BLaER1 treated with 17β-estradiol and CSF1 and Interleukin-3, amounts not matched to agents 10 nM and 100 nM (cell line): Measurements from ENCODE around the gene RFTN1.

Source experiments
- H3K27ac ChIP-seq, 11 experiments: shearing (Covaris generic); formaldehyde crosslinking; 2 replicates each; pipeline ENCODE4 v1.8.1; 2022
- H3K27me3 ChIP-seq, 11 experiments: shearing (Covaris generic); formaldehyde crosslinking; 2 replicates each; pipeline ENCODE4 v1.8.1; 2022
- H3K36me3 ChIP-seq, 11 experiments: shearing (Covaris generic); formaldehyde crosslinking; 2 replicates each; pipeline ENCODE4 v1.8.1; 2022
- H3K4me1 ChIP-seq, 10 experiments: shearing (Covaris generic); formaldehyde crosslinking; 2 replicates each; pipeline ENCODE4 v1.8.1; 2022
- H3K4me2 ChIP-seq, 11 experiments: shearing (Covaris generic); formaldehyde crosslinking; 2 replicates each; pipeline ENCODE4 v1.8.1; 2022
- H3K4me3 ChIP-seq, 10 experiments: shearing (Covaris generic); formaldehyde crosslinking; 2 replicates each; pipeline ENCODE4 v1.8.1; 2022
- H3K9ac ChIP-seq, 11 experiments: shearing (Covaris generic); formaldehyde crosslinking; 2 replicates each; pipeline ENCODE4 v1.8.1; 2022
- H3K9me3 ChIP-seq, 11 experiments: shearing (Covaris generic); formaldehyde crosslinking; replicated peaks in 1 of 11; 2 replicates each; pipeline ENCODE4 v1.8.1; 2022
- H4K20me1 ChIP-seq, 11 experiments: shearing (Covaris generic); formaldehyde crosslinking; 2 replicates each; pipeline ENCODE4 v1.8.1; 2022
- Cebpa-rat ChIP-seq, 11 experiments: shearing (Covaris generic); IDR thresholded peaks; 2 replicates each; pipeline ENCODE4 v1.8.1; 2022

The RFTN1 gene

GRCh38 chr3:16419640-16420241 is 93.8 kb downstream of the RFTN1 start:
- Histone ChIP-seq H3K9ac (peak overlapping the region in 1 of 11 experiments; percentile 37; a peak in 2 of 22 replicates), H3K9me3 (0 out of 22 replicates have a peak, but pooled peaks cover 0 to 2% (median 0%) of the 10 kb centered on the region in 11 experiments), H3K4me2 (peak overlapping the region; percentile 42 to 88 (median 73)), H3K4me1 (peaks cover 25 to 48% (median 42%) of the 10 kb centered on the region in 10 experiments), H3K27ac (no peak overlapping the region), H3K4me3 (no peak overlapping the region), H3K36me3 (peaks cover 11 to 37% (median 22%) of the 10 kb centered on the region in 11 experiments; a peak in 15 of 22 replicates), H4K20me1 (peaks cover 10 to 90% (median 51%) of the 10 kb centered on the region in 11 experiments; a peak in 20 of 22 replicates), H3K27me3 (no peaks in the 10 kb centered on the region)
- no peak for TF ChIP-seq Cebpa-rat (IDR thresholded peaks at IDR 0.05)

- H3K4me1 ChIP-seq, result peaks cover 27 to 61% (median 46%) of the 10 kb centered on the region in 10 experiments
- H3K4me3 ChIP-seq, result no peak overlapping the region
- no peak for TF ChIP-seq Cebpa-rat (IDR thresholded peaks at IDR 0.05)
- H4K20me1 ChIP-seq, result peaks cover 10 to 93% (median 53%) of the 10 kb centered on the region in 11 experiments; a peak in 20 of 22 replicates
- no peak overlapping the region for H3K27ac ChIP-seq
- no peak overlapping the region for H3K9ac ChIP-seq
- H3K4me2 ChIP-seq, result peak overlapping the region in 4 of 11 experiments; percentile 73 to 84 (median 78); a peak in 5 of 22 replicates
- H3K36me3 ChIP-seq, result peaks cover 5 to 34% (median 21%) of the 10 kb centered on the region in 11 experiments; a peak in 17 of 22 replicates
- no peaks in the 10 kb centered on the region for H3K27me3 ChIP-seq
- H3K9me3 ChIP-seq, result 0 out of 22 replicates have a peak, but pooled peaks cover 0 to 4% (median 0%) of the 10 kb centered on the region in 11 experiments
These were observed 95.4 kb downstream of the RFTN1 start for GRCh38 chr3:16417945-16418739.

GRCh38 chr3:16415911-16416476 is 97.5 kb downstream of the RFTN1 start:
- Histone ChIP-seq H3K9ac (no peak overlapping the region), H3K9me3 (0 out of 22 replicates have a peak, but pooled peaks cover 0 to 4% (median 0%) of the 10 kb centered on the region in 11 experiments), H3K4me1 (peaks cover 35 to 82% (median 57%) of the 10 kb centered on the region in 10 experiments), H3K27ac (no peak overlapping the region), H4K20me1 (peaks cover 10 to 99% (median 63%) of the 10 kb centered on the region in 11 experiments; a peak in 20 of 22 replicates), H3K27me3 (no peaks in the 10 kb centered on the region), H3K4me3 (no peak overlapping the region), H3K4me2 (peak overlapping the region in 4 of 11 experiments; percentile 18 to 40 (median 28); a peak in 3 of 22 replicates), H3K36me3 (peaks cover 3 to 33% (median 20%) of the 10 kb centered on the region in 11 experiments; a peak in 16 of 22 replicates)
- TF ChIP-seq Cebpa-rat (IDR thresholded peaks at IDR 0.05), result no peak

GRCh38 chr3:16413321-16413720 is 100.2 kb downstream of the RFTN1 start:
- no peaks in the 10 kb centered on the region for H3K27me3 ChIP-seq
- peaks cover 0 to 91% (median 47%) of the 10 kb centered on the region in 11 experiments; a peak in 16 of 22 replicates for H4K20me1 ChIP-seq
- no peak overlapping the region for H3K4me2 ChIP-seq
- H3K4me3 ChIP-seq, result no peak overlapping the region
- H3K9ac ChIP-seq, result no peak overlapping the region
- no peak for TF ChIP-seq Cebpa-rat (IDR thresholded peaks at IDR 0.05)
- no peak overlapping the region for H3K27ac ChIP-seq
- H3K4me1 ChIP-seq, result peaks cover 12 to 61% (median 31%) of the 10 kb centered on the region in 10 experiments; a peak in 17 of 20 replicates
- peaks cover 15 to 49% (median 28%) of the 10 kb centered on the region in 11 experiments for H3K36me3 ChIP-seq
- H3K9me3 ChIP-seq, result 0 out of 22 replicates have a peak, but pooled peaks cover 0 to 4% (median 0%) of the 10 kb centered on the region in 11 experiments

GRCh38 chr3:16412192-16412800 is 101.2 kb downstream of the RFTN1 start:
- Histone ChIP-seq H3K27ac (no peak overlapping the region), H3K4me3 (no peak overlapping the region), H4K20me1 (peaks cover 0 to 91% (median 45%) of the 10 kb centered on the region in 11 experiments; a peak in 17 of 22 replicates), H3K36me3 (peaks cover 25 to 49% (median 37%) of the 10 kb centered on the region in 11 experiments), H3K27me3 (no peaks in the 10 kb centered on the region), H3K9me3 (0 out of 22 replicates have a peak, but pooled peaks cover 0 to 4% (median 0%) of the 10 kb centered on the region in 11 experiments), H3K4me1 (peaks cover 12 to 56% (median 29%) of the 10 kb centered on the region in 10 experiments; a peak in 17 of 20 replicates), H3K9ac (no peak overlapping the region), H3K4me2 (peak overlapping the region in 8 of 11 experiments; percentile 0 to 38 (median 19); a peak in 7 of 22 replicates)
- TF ChIP-seq Cebpa-rat (IDR thresholded peaks at IDR 0.05), result no peak

- H3K36me3 ChIP-seq, result peaks cover 30 to 53% (median 40%) of the 10 kb centered on the region in 11 experiments
- peaks cover 0 to 91% (median 42%) of the 10 kb centered on the region in 11 experiments; a peak in 17 of 22 replicates for H4K20me1 ChIP-seq
- H3K4me2 ChIP-seq, result peak overlapping the region in 2 of 11 experiments; percentile 38 to 41; a peak in 5 of 22 replicates
These were observed 102.1 kb downstream of the RFTN1 start for GRCh38 chr3:16411441-16411840.

GRCh38 chr3:16410659-16411058 is 102.8 kb downstream of the RFTN1 start:
- Histone ChIP-seq H3K4me2 (peak overlapping the region in 2 of 11 experiments; percentile 38 to 41; a peak in 3 of 22 replicates), H3K4me3 (no peak overlapping the region), H3K4me1 (peaks cover 12 to 50% (median 24%) of the 10 kb centered on the region in 10 experiments; a peak in 17 of 20 replicates), H3K36me3 (peaks cover 38 to 61% (median 48%) of the 10 kb centered on the region in 11 experiments), H4K20me1 (peaks cover 0 to 91% (median 44%) of the 10 kb centered on the region in 11 experiments; a peak in 16 of 22 replicates), H3K9ac (no peak overlapping the region), H3K27ac (no peak overlapping the region), H3K9me3 (0 out of 22 replicates have a peak, but pooled peaks cover 0 to 4% (median 0%) of the 10 kb centered on the region in 11 experiments), H3K27me3 (no peaks in the 10 kb centered on the region)
- TF ChIP-seq Cebpa-rat (IDR thresholded peaks at IDR 0.05), result no peak

More at GRCh38 chr3:16411441-16411840, 102.1 kb downstream of the RFTN1 start:
- no peak for TF ChIP-seq Cebpa-rat (IDR thresholded peaks at IDR 0.05)
- no peak overlapping the region for H3K4me3 ChIP-seq
- H3K9ac ChIP-seq, result no peak overlapping the region
- H3K4me1 ChIP-seq, result peaks cover 12 to 56% (median 29%) of the 10 kb centered on the region in 10 experiments; a peak in 17 of 20 replicates
- 0 out of 22 replicates have a peak, but pooled peaks cover 0 to 4% (median 0%) of the 10 kb centered on the region in 11 experiments for H3K9me3 ChIP-seq
- no peak overlapping the region for H3K27ac ChIP-seq
- no peaks in the 10 kb centered on the region for H3K27me3 ChIP-seq

GRCh38 chr3:16409032-16409431 is 104.5 kb downstream of the RFTN1 start:
- Histone ChIP-seq H3K4me1 (peaks cover 0 to 34% (median 16%) of the 10 kb centered on the region in 10 experiments; a peak in 17 of 20 replicates), H3K27me3 (no peaks in the 10 kb centered on the region), H3K27ac (no peak overlapping the region), H4K20me1 (peaks cover 0 to 90% (median 40%) of the 10 kb centered on the region in 11 experiments; a peak in 16 of 22 replicates), H3K4me2 (no peak overlapping the region), H3K9me3 (peaks cover 0 to 6% (median 0%) of the 10 kb centered on the region in 11 experiments; a peak in 6 of 22 replicates), H3K9ac (no peak overlapping the region), H3K36me3 (peaks cover 50 to 72% (median 59%) of the 10 kb centered on the region in 11 experiments), H3K4me3 (no peak overlapping the region)
- no peak for TF ChIP-seq Cebpa-rat (IDR thresholded peaks at IDR 0.05)
